OCI-LY7 (cell line): ENCODE results near the gene ADD1.

ENCODE experiments used
- CTCF ChIP-seq: fragments of 200-600 bp; sonication (generic); conservative IDR thresholded peaks from 2 replicates; pipeline ENCODE4 v1.5.1; 2014; ENCODE audit warnings: mild to moderate bottlenecking, antibody characterized with exemption, low read length, moderate library complexity, mixed read lengths
- EZH2phosphoT487 ChIP-seq: fragments of 200-600 bp; sonication (generic); IDR thresholded peaks from 2 replicates; pipeline ENCODE4 v1.6.1; 2018; ENCODE audit warnings: low read depth, borderline replicate concordance, mild to moderate bottlenecking, mixed run types, antibody characterized with exemption, low read length, moderate library complexity, mixed read lengths

- TF ChIP-seq CTCF = no peak
- TF ChIP-seq EZH2phosphoT487 = no peak
These were observed 22.7 kb downstream of the ADD1 start for GRCh38 chr4:2866160-2866861.
